ENCODE measurements around the gene HLF. TPM values are rescaled to one million over a fixed set of nuclear protein-coding genes. Genes with fewer than 3 reads are reported as not detected.
"Not testable (repeated sequence)": the region's sequence is repeated elsewhere in the genome, so short reads cannot be mapped to it uniquely, and the experiment has no call there.

The HLF gene
- total RNA-seq, 1 donor from 2014 or later = 0.69 TPM

DNA sequence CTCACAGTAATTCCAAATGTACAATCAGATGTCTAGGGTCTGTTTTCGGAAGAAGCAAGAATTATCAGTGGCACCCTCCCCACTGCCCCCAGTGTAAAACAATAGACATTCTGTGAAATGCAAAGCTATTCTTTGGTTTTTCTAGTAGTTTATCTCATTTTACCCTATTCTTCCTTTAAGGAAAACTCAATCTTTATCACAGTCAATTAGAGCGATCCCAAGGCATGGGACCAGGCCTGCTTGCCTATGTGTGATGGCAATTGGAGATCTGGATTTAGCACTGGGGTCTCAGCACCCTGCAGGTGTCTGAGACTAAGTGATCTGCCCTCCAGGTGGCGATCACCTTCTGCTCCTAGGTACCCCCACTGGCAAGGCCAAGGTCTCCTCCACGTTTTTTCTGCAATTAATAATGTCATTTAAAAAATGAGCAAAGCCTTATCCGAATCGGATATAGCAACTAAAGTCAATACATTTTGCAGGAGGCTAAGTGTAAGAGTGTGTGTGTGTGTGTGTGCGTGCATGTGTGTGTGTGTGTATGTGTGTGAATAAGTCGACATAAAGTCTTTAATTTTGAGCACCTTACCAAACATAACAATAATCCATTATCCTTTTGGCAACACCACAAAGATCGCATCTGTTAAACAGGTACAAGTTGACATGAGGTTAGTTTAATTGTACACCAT is 59.7 kb downstream of the HLF start:
- Mint-ChIP-seq H3K27me3 (no peaks in the 10 kb centered on the region), H3K9me3 (no peaks in the 10 kb centered on the region), H3K27ac (no peak overlapping the region), H3K4me3 (no peak overlapping the region), H3K4me1 (no peaks in the 10 kb centered on the region), H3K36me3 (ENCODE audit: low read depth) (no peaks in the 10 kb centered on the region)
- DNase-seq = no peak
- ATAC-seq (ENCODE audit: low read depth) = no peak
- POLR2A ChIA-PET = no interaction called here
- intact Hi-C loops (cut with micrococcal nuclease) = no loop called here
- TF ChIP-seq, protein P1, sequence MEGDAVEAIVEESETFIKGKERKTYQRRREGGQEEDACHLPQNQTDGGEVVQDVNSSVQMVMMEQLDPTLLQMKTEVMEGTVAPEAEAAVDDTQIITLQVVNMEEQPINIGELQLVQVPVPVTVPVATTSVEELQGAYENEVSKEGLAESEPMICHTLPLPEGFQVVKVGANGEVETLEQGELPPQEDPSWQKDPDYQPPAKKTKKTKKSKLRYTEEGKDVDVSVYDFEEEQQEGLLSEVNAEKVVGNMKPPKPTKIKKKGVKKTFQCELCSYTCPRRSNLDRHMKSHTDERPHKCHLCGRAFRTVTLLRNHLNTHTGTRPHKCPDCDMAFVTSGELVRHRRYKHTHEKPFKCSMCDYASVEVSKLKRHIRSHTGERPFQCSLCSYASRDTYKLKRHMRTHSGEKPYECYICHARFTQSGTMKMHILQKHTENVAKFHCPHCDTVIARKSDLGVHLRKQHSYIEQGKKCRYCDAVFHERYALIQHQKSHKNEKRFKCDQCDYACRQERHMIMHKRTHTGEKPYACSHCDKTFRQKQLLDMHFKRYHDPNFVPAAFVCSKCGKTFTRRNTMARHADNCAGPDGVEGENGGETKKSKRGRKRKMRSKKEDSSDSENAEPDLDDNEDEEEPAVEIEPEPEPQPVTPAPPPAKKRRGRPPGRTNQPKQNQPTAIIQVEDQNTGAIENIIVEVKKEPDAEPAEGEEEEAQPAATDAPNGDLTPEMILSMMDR (IDR thresholded peaks at IDR 0.05) = no peak
- CTCF ChIA-PET = no interaction called here

DNA sequence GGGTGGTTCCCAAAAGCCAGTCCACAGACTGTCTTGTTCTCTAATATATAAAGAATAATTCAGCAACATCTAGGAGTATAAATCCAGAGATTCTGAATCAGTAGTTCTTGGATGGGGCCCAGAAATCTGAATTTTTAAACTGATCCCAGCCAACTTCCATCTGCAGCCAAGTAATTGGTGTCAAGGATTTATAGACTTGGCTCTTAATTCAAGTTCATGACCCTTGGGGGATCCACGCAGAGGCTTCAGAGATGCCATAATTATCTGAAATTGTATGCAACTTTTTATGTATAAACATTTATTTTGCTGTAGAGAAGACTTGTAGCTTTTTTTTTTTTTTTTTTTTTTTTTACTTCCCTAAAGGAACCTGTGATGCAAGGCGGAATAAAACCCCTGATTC is 60.6 kb downstream of the HLF start:
- intact Hi-C loops (cut with micrococcal nuclease) = no loop called here
- POLR2A ChIA-PET = no interaction called here

DNA sequence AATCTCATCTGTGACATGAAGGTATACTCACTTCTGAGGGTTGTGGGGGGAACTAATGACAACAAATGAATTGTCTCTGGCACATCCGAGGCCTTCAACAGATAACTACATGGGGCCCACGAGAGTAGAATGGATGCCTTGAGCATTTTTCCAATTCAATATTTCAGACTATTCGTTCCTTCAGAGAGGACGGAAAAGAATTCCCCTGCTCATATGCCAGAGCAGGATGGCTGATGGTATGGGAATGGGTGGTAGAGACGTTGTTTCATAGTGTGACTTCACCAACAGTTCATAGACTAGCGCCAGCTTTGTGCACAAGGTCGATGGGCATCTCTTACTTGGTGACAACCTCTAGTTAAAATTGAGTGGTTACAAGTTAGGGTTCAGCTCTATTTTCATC is 61.3 kb downstream of the HLF start:
- ChIA-PET CTCF (no interaction called here), POLR2A (no interaction called here)
- no peak for ATAC-seq (ENCODE audit: low read depth)
- Mint-ChIP-seq H3K4me1 (no peaks in the 10 kb centered on the region), H3K27me3 (no peaks in the 10 kb centered on the region), H3K9me3 (no peaks in the 10 kb centered on the region), H3K27ac (no peak overlapping the region), H3K36me3 (ENCODE audit: low read depth) (no peaks in the 10 kb centered on the region), H3K4me3 (no peak overlapping the region)
- TF ChIP-seq, protein P1 (IDR thresholded peaks at IDR 0.05) = no peak
- intact Hi-C loops (cut with micrococcal nuclease) = no loop called here
- no peak for DNase-seq

More for the DNA sequence above, 60.6 kb downstream of the HLF start:
- no peaks in the 10 kb centered on the region for H3K36me3 Mint-ChIP-seq (ENCODE audit: low read depth)
- CTCF ChIA-PET = no interaction called here
- H3K27ac Mint-ChIP-seq = no peak overlapping the region
- TF ChIP-seq, protein P1 (IDR thresholded peaks at IDR 0.05) = no peak
- no peaks in the 10 kb centered on the region for H3K4me1 Mint-ChIP-seq
- H3K27me3 Mint-ChIP-seq = no peaks in the 10 kb centered on the region
- DNase-seq = no peak
- no peak for ATAC-seq (ENCODE audit: low read depth)
- no peaks in the 10 kb centered on the region for H3K9me3 Mint-ChIP-seq
- no peak overlapping the region for H3K4me3 Mint-ChIP-seq

DNA sequence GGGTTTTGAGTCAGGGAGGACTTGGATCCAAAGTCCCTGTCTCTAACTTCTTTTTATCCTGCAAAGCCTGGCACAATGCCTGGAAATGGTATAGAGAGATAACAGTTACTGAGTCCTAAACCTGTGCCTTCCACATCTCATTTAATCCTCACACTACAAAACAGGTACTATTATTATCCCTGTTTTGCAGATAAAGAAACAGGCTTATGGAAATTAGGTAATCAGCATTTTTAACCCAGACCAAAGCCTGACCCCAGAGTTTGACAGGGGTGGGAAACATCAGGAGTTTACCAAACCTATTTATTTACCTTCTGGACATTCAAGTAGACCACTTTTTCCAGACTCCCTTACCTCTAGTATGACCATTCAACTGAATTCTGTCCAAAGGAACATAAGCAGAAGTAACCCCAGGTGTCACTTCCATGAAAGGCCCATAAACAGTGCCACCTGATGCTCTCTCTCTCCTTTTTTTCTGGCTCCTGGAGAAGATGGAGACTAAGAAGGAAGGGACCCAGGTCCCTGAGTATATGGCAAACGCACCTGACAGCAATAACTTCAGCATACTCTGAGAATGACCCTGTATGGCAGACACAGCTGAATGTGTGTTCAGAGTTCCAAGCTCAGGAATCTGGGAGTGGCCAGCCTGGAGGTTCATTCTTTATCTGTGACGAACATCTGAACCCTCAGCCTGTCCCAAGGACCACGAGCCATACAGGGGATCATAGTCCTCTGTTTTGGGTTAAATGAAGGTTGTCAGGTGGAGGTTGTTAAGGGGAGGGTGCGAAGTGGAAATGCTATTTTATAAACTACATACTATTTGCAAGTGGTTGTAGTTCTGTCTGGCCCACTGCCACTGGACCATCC is 62.7 kb downstream of the HLF start:
- CTCF ChIA-PET = no interaction called here
- intact Hi-C loops (cut with micrococcal nuclease) = no loop called here
- no peak for DNase-seq
- H3K4me1 Mint-ChIP-seq = no peaks in the 10 kb centered on the region
- H3K27ac Mint-ChIP-seq = no peak overlapping the region
- TF ChIP-seq, protein P1 (IDR thresholded peaks at IDR 0.05) = no peak
- H3K36me3 Mint-ChIP-seq (ENCODE audit: low read depth) = no peaks in the 10 kb centered on the region
- POLR2A ChIA-PET = no interaction called here
- no peaks in the 10 kb centered on the region for H3K9me3 Mint-ChIP-seq
- ATAC-seq (ENCODE audit: low read depth) = no peak
- no peak overlapping the region for H3K4me3 Mint-ChIP-seq
- H3K27me3 Mint-ChIP-seq = no peaks in the 10 kb centered on the region

DNA sequence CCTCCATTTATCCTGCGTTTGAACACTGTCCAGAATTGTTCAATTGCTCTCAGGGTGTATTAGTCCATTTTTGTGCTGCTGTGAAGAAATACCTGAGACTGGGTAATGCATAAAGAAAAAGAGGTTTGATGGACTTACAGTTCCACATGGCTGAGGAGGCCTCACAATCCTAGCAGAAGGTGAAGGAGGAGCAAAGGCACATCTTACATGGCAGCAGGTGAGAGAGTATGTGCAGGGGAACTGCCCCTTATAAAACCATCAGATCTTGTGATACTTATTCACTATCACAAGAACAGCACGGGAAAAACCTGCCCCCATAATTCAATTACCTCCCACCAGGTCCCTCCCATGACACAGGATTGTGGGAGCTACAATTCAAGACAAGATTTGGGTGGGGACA is 63.8 kb downstream of the HLF start:
- CTCF ChIA-PET; H3K4me1 Mint-ChIP-seq; DNase-seq; H3K27ac Mint-ChIP-seq; POLR2A ChIA-PET; H3K27me3 Mint-ChIP-seq; H3K9me3 Mint-ChIP-seq; H3K4me3 Mint-ChIP-seq; intact Hi-C loops (cut with micrococcal nuclease); H3K36me3 Mint-ChIP-seq (ENCODE audit: low read depth); ATAC-seq (ENCODE audit: low read depth): not testable (repeated sequence)
